HEK293 (cell line): Measurements from ENCODE around the gene PTPRN2.

Experiments used
- CTCF ChIP-seq: fragments of 450-650 bp; formaldehyde crosslinking; IDR thresholded peaks from 2 replicates; pipeline ENCODE4 v1.5.1; 2016; ENCODE audit warnings: missing biosample characterization, missing genetic modification characterization
- TCF7L2 ChIP-seq: IDR thresholded peaks from 2 replicates; pipeline ENCODE4 v1.6.1; 2011; ENCODE audit warnings: low read depth, mild to moderate bottlenecking, inconsistent platforms, low read length, moderate library complexity, borderline replicate concordance
- ZBTB20 ChIP-seq: fragments of 450-650 bp; formaldehyde crosslinking; IDR thresholded peaks from 2 replicates; pipeline ENCODE4 v1.5.1; 2016; ENCODE audit warnings: missing biosample characterization, missing genetic modification characterization
- ZNF24 ChIP-seq: fragments of 450-650 bp; formaldehyde crosslinking; IDR thresholded peaks from 2 replicates; pipeline ENCODE4 v1.5.1; 2016; ENCODE audit warnings: missing biosample characterization, missing genetic modification characterization
- ZNF404 ChIP-seq: fragments of 450-650 bp; formaldehyde crosslinking; IDR thresholded peaks from 2 replicates; pipeline ENCODE4 v1.5.1; 2017; ENCODE audit warnings: missing biosample characterization, missing genetic modification characterization
- ZNF580 ChIP-seq: fragments of 450-650 bp; formaldehyde crosslinking; IDR thresholded peaks from 2 replicates; pipeline ENCODE4 v1.5.1; 2016; ENCODE audit warnings: missing biosample characterization, missing genetic modification characterization
- ZNF660 ChIP-seq: fragments of 450-650 bp; IDR thresholded peaks from 2 replicates; pipeline ENCODE4 v1.5.1; 2018; ENCODE audit warnings: missing biosample characterization, mild to moderate bottlenecking, missing genetic modification characterization
- ZNF777 ChIP-seq: fragments of 450-650 bp; formaldehyde crosslinking; IDR thresholded peaks from 2 replicates; pipeline ENCODE4 v1.5.1; 2017; ENCODE audit warnings: missing biosample characterization, missing genetic modification characterization, borderline replicate concordance

GRCh38 chr7:158266426-158266816 is 321.2 kb downstream of the PTPRN2 start:
- TF ChIP-seq ZNF24 (no peak), TCF7L2 (no peak), CTCF (tag by site-specific recombination) (no peak), ZBTB20 (tag by site-specific recombination) (no peak), ZNF580 (tag by site-specific recombination) (no peak), ZNF660 (tag by site-specific recombination) (no peak), ZNF404 (tag by site-specific recombination) (no peak), ZNF777 (no peak)
